ENCODE data around the gene SPEM3. TPM values are rescaled to one million over a fixed set of nuclear protein-coding genes. Genes with fewer than 3 reads are reported as not detected.

SPEM3 gene
- total and polyA plus RNA-seq, 2 of the 4 experiments (the other 2 are of a cell fraction): not detected

GRCh38 chr17:7467498-7467897 lies 38.8 kb downstream of the SPEM3 start:
- BruUV-seq (replicated peaks): no TSS peak
- peaks cover 25% of the 10 kb centered on the region for H3K9me1 ChIP-seq (ENCODE audit: insufficient read depth, low read length)
- dilution Hi-C loops (cut with HindIII; ENCODE audit: low sequenced_read_pairs, unreplicated experiment): no loop called here

More at GRCh38 chr17:7467498-7467897, 38.8 kb downstream of the SPEM3 start:
- ChIA-PET CTCF (no interaction called here), POLR2A (ENCODE audit: unreplicated experiment) (no interaction called here)
- Histone ChIP-seq H2AK5ac (ENCODE audit: low read depth, low read length) (no peak overlapping the region), H3K18ac (ENCODE audit: low read depth, low read length) (no peak overlapping the region), H4K5ac (ENCODE audit: low read depth, low read length) (no peak overlapping the region), H4K91ac (ENCODE audit: insufficient read depth, low read depth, low read length) (no peak overlapping the region), H3K4ac (ENCODE audit: low read depth, low read length) (no peak overlapping the region), H3K27me3 (ENCODE audit: control insufficient read depth, insufficient read depth, low read length) (no peaks in the 10 kb centered on the region), H3K9ac (ENCODE audit: low read depth, low read length) (no peak overlapping the region), H4K8ac (ENCODE audit: low read depth in 2 of 2, low read length in 2 of 2) (no peak overlapping the region), H3K4me1 (ENCODE audit: control insufficient read depth, insufficient read depth, low read length) (peaks cover 12% of the 10 kb centered on the region; the same call in 1 of the 2 replicates), H3K56ac (ENCODE audit: extremely low read depth, insufficient read depth, low read length) (no peak overlapping the region), H3K23ac (ENCODE audit: low read depth, low read length) (no peak overlapping the region), H2AK9ac (replicated peaks; ENCODE audit: low read depth, low read length, poor library complexity) (no peak overlapping the region), H3K27ac (ENCODE audit: insufficient read depth, low read length) (no peak overlapping the region), H2BK5ac (ENCODE audit: low read depth, low read length, poor library complexity, severe bottlenecking) (no peak overlapping the region), H3K36me3 (ENCODE audit: control insufficient read depth, insufficient read depth, low read length) (peaks cover 37% of the 10 kb centered on the region), H3K79me1 (ENCODE audit: low read depth in 1 of 2, low read length in 2 of 2) (peaks cover 9 to 77% of the 10 kb centered on the region in 2 experiments), H4K20me1 (ENCODE audit: insufficient read depth, low read length) (peaks cover 73% of the 10 kb centered on the region), H2BK120ac (ENCODE audit: low read depth, low read length) (no peak overlapping the region), H3K4me2 (ENCODE audit: low read depth, low read length) (no peak overlapping the region), H2AFZ (replicated peaks; ENCODE audit: low read length, poor library complexity) (no peak overlapping the region), H3K14ac (replicated peaks; ENCODE audit: low read depth, low read length) (no peak overlapping the region), H2BK20ac (ENCODE audit: low read depth, low read length) (no peak overlapping the region), H2BK15ac (ENCODE audit: low read depth, low read length) (no peak overlapping the region), H3K4me3 (ENCODE audit: insufficient read depth, low read depth, low read length) (no peak overlapping the region), H3K9me3 (ENCODE audit: control insufficient read depth, insufficient read depth, low read length) (no peaks in the 10 kb centered on the region)
- intact Hi-C loops (cut with micrococcal nuclease) (no loop called here), in situ Hi-C loops (cut with MboI; ENCODE audit: low sequenced_read_pairs) (no loop called here)
- no CpG with 5 or more reads among the region's 3 CpGs for WGBS, 2 experiments (ENCODE audit: extremely low coverage in 2 of 2, insufficient read length in 1 of 2)
- no peak for ATAC-seq (ENCODE audit: low read depth)
- no peak for TF ChIP-seq MAZ (IDR thresholded peaks at IDR 0.05; ENCODE audit: borderline replicate concordance, low read depth, low read length)
- TF ChIP-seq CHD1 (IDR thresholded peaks at IDR 0.05; ENCODE audit: low read depth, low read length): no peak
- no peak for TF ChIP-seq RAD21 (IDR thresholded peaks at IDR 0.05; ENCODE audit: low read length)
- TF ChIP-seq CTCF (conservative IDR thresholded peaks at IDR 0.05; ENCODE audit: low read depth, low read length): no peak
- TF ChIP-seq FOS (IDR thresholded peaks at IDR 0.05; ENCODE audit: low read depth, low read length): no peak
- TF ChIP-seq BHLHE40 (IDR thresholded peaks at IDR 0.05; ENCODE audit: low read depth, low read length): no peak
- TF ChIP-seq NFE2L2 (IDR thresholded peaks at IDR 0.05; ENCODE audit: low read depth, low read length): no peak
- no peak for TF ChIP-seq USF2 (IDR thresholded peaks at IDR 0.05; ENCODE audit: low read depth, low read length)
- TF ChIP-seq RFX5 (IDR thresholded peaks at IDR 0.05; ENCODE audit: low read depth, low read length): no peak
- TF ChIP-seq SMC3 (IDR thresholded peaks at IDR 0.05; ENCODE audit: low read depth, low read length): no peak
- TF ChIP-seq MAFK (IDR thresholded peaks at IDR 0.05; ENCODE audit: low read depth, low read length): no peak
- no peak for TF ChIP-seq RCOR1 (IDR thresholded peaks at IDR 0.05; ENCODE audit: insufficient replicate concordance, low read length)
- TF ChIP-seq ELK1 (IDR thresholded peaks at IDR 0.05; ENCODE audit: borderline replicate concordance, low read depth, low read length): no peak
- no peak for DNase-seq
